Spleen (tissue), 11 donors: ENCODE results near the gene OVOL3. TPM values are rescaled to one million over a fixed set of nuclear protein-coding genes. Genes with fewer than 3 reads are reported as not detected.

Source experiments
- DNase-seq: peaks from one replicate; pipeline ENCODE4 v3.0.0-alpha.2; 2020
- H3K27ac ChIP-seq, 8 donors: fragments of 200-600 bp; sonication (generic) in 7 of 8; 1 replicate in 4 of 8; 2 replicates in 4 of 8; pipeline versions ENCODE4 v1.5.0 to v1.8.0; 2016 to 2021; ENCODE audit warnings: inconsistent platforms in 4 of 8, mild to moderate bottlenecking in 4 of 8, moderate library complexity in 1 of 8
- H3K27me3 ChIP-seq, 7 donors: fragments of 200-600 bp; sonication (generic) in 6 of 7; replicated peaks in 1 of 7; 1 replicate in 4 of 7; 2 replicates in 3 of 7; pipeline versions ENCODE4 v1.5.0 to v1.8.0; 2016 to 2021; ENCODE audit warnings: inconsistent platforms in 3 of 7, mild to moderate bottlenecking in 1 of 7
- H3K36me3 ChIP-seq, 6 donors: fragments of 200-600 bp; sonication (generic) in 5 of 6; 1 replicate in 4 of 6; 2 replicates in 2 of 6; pipeline versions ENCODE4 v1.5.0 to v1.8.0; 2016 to 2021; ENCODE audit warnings: inconsistent platforms in 2 of 6
- H3K4me1 ChIP-seq, 6 donors: fragments of 200-600 bp; sonication (generic) in 5 of 6; 1 replicate in 3 of 6; 2 replicates in 3 of 6; pipeline versions ENCODE4 v1.5.0 to v1.8.0; 2016 to 2021; ENCODE audit warnings: inconsistent platforms in 3 of 6
- H3K4me3 ChIP-seq, 8 donors: fragments of 200-600 bp; sonication (generic) in 7 of 8; 1 replicate in 4 of 8; 2 replicates in 4 of 8; pipeline versions ENCODE4 v1.5.0 to v1.8.0; 2016 to 2021; ENCODE audit warnings: inconsistent platforms in 4 of 8, mild to moderate bottlenecking in 4 of 8, moderate library complexity in 2 of 8
- H3K9me3 ChIP-seq, 8 donors: fragments of 200-600 bp; sonication (generic) in 7 of 8; 1 replicate in 4 of 8; 2 replicates in 4 of 8; pipeline versions ENCODE4 v1.5.0 to v1.8.0; 2016 to 2021; ENCODE audit warnings: inconsistent platforms in 4 of 8
- CTCF ChIP-seq, 11 experiments: fragments of 200-600 bp in 7 of 11; fragments of 450-650 bp in 4 of 11; sonication (generic) in 4 of 11; IDR thresholded peaks in 8 of 11; conservative IDR thresholded peaks in 3 of 11; 1 replicate in 7 of 11; 2 replicates in 4 of 11; pipeline versions ENCODE4 v1.4.0 to v1.8.0; 2016 to 2021; ENCODE audit warnings: antibody characterized with exemption in 11 of 11, inconsistent platforms in 4 of 11, mild to moderate bottlenecking in 1 of 11
- POLR2A ChIP-seq, 3 donors: fragments of 450-650 bp; IDR thresholded peaks; one replicate each; pipeline ENCODE4 v1.5.1; 2017; ENCODE audit warnings: antibody characterized with exemption in 3 of 3, mild to moderate bottlenecking in 1 of 3
- POLR2AphosphoS5 ChIP-seq, 3 donors: sonication (generic); formaldehyde crosslinking; IDR thresholded peaks; one replicate each; pipeline ENCODE4 v1.5.1; 2017; ENCODE audit warnings: antibody characterized with exemption in 3 of 3
- WGBS, 5 donors: extraction: QIAGEN DNeasy Blood & Tissue Kit in 3 of 5; methylation state at CpG; one replicate each; pipeline versions ENCODE4 v1.1.5 to v1.1.7; 2013 to 2018; 5-methylcytosine and 5-hydroxymethylcytosine counted together
- intact Hi-C: fragments of 100-400 bp; cut with DNase I; formaldehyde crosslinking; loops from one replicate; pipeline ENCODE4 v1.15.0; 2023; ENCODE audit warnings: low total_unique reads
- polyA plus RNA-seq, 3 donors: library from polyadenylated mRNA; stranded (reverse); fragments of 200-250 nt; gene quantifications; one replicate each; pipeline ENCODE4 v1.2.1, GENCODE V29; 2013
- total RNA-seq, 7 donors: library from RNA; depleted of rRNA in 3 of 7; stranded (reverse); fragments of >200 nt in 3 of 7; fragmentation: NEBNext Ultra II Directional in 4 of 7; extraction: Animal tissue kit (Norgen Biotek cat#: 25700) in 4 of 7; gene quantifications; one replicate each; pipeline versions ENCODE4 v1.1.0 to v1.2.1, GENCODE V29; 2016 to 2021
- donor health status: healthy with polysubstance abuse.
- donor health status: DM: no; HTN: no; CAD: no; lungs with moderate emphysema.
- donor health status: DM: no; HTN: no; CAD: no.
- donor health status: Bipolar disorder and iron deficiency.
- donor health status: healthy.
- donor health status: DM: no; HTN: no; CAD: no.
- donor health status: DM: yes; HTN: yes; CAD: no.

The OVOL3 gene
- total and polyA plus RNA-seq, 10 donors: 0.11 to 0.22 (median 0.19) TPM; not detected in 7

- no peak overlapping the region for H3K4me3 ChIP-seq
- 90 to 97% (median 94%) methylated on average over 25 to 27 of the region's 27 CpGs for WGBS, 5 donors
- intact Hi-C loops: no loop called here
- no peaks in the 10 kb centered on the region for H3K9me3 ChIP-seq
- peaks cover 0 to 85% (median 0%) of the 10 kb centered on the region in 6 donors for H3K36me3 ChIP-seq
- no peak overlapping the region for H3K27ac ChIP-seq
- no peaks in the 10 kb centered on the region for H3K27me3 ChIP-seq
- no peak for DNase-seq
- no peak for TF ChIP-seq POLR2A (IDR thresholded peaks at IDR 0.05)
- no peak for TF ChIP-seq POLR2AphosphoS5 (IDR thresholded peaks at IDR 0.05)
- no peak for TF ChIP-seq CTCF (IDR thresholded peaks at IDR 0.05 in 8 of 11, conservative IDR thresholded peaks at IDR 0.05 in 3 of 11)
- peaks cover 0 to 37% (median 11%) of the 10 kb centered on the region in 6 donors for H3K4me1 ChIP-seq
Measured at GRCh38 chr19:36101550-36102327, 9.2 kb upstream of the OVOL3 start.

- Histone ChIP-seq H3K4me3 (no peak overlapping the region), H3K4me1 (peaks cover 0 to 25% (median 11%) of the 10 kb centered on the region in 6 donors), H3K27ac (no peak overlapping the region), H3K9me3 (no peaks in the 10 kb centered on the region), H3K36me3 (peaks cover 0 to 88% (median 2%) of the 10 kb centered on the region in 6 donors), H3K27me3 (no peaks in the 10 kb centered on the region)
- TF ChIP-seq POLR2A (IDR thresholded peaks at IDR 0.05) (no peak), CTCF (IDR thresholded peaks at IDR 0.05 in 8 of 11, conservative IDR thresholded peaks at IDR 0.05 in 3 of 11) (no peak), POLR2AphosphoS5 (IDR thresholded peaks at IDR 0.05) (no peak)
- 92 to 98% (median 93%) methylated on average over 12 to 24 of the region's 24 CpGs for WGBS, 5 donors
- intact Hi-C loops: no loop called here
- DNase-seq: no peak
Measured at GRCh38 chr19:36103040-36103626, 7.8 kb upstream of the OVOL3 start.

- no peak for DNase-seq
- Histone ChIP-seq H3K9me3 (no peaks in the 10 kb centered on the region), H3K4me1 (peaks cover 0 to 21% (median 11%) of the 10 kb centered on the region in 6 donors), H3K36me3 (peaks cover 0 to 92% (median 2%) of the 10 kb centered on the region in 6 donors), H3K27me3 (no peaks in the 10 kb centered on the region), H3K4me3 (no peak overlapping the region), H3K27ac (no peak overlapping the region)
- WGBS, 5 donors: 93 to 96% (median 94%) methylated on average over 12 of the region's 12 CpGs
- intact Hi-C loops: no loop called here
- TF ChIP-seq POLR2AphosphoS5 (IDR thresholded peaks at IDR 0.05): no peak
- no peak for TF ChIP-seq POLR2A (IDR thresholded peaks at IDR 0.05)
- no peak for TF ChIP-seq CTCF (IDR thresholded peaks at IDR 0.05 in 8 of 11, conservative IDR thresholded peaks at IDR 0.05 in 3 of 11)
Measured at GRCh38 chr19:36103842-36104552, 6.9 kb upstream of the OVOL3 start.
